NCI-H748 (cell line): ENCODE data around the gene DLG5.

Source experiments
- DNase-seq: peaks from one replicate; lab custom pipeline; 2025; ENCODE audit not compliant: unreplicated experiment; lab: John Stamatoyannopoulos, UW

Gene DLG5

GRCh38 chr10:77825965-77826364, 100.6 kb downstream of the DLG5 start:
- no peak for DNase-seq

GRCh38 chr10:77824908-77825307, 101.6 kb downstream of the DLG5 start:
- no peak for DNase-seq

- DNase-seq, result no peak
Measured at GRCh38 chr10:77823811-77824542, 102.6 kb downstream of the DLG5 start.

- DNase-seq, result no peak
Measured at GRCh38 chr10:77821551-77821950, 105.0 kb downstream of the DLG5 start.

GRCh38 chr10:77821036-77821435, 105.5 kb downstream of the DLG5 start:
- no peak for DNase-seq

GRCh38 chr10:77820349-77820748, 106.2 kb downstream of the DLG5 start:
- DNase-seq, result no peak

GRCh38 chr10:77819210-77820112, 107.1 kb downstream of the DLG5 start:
- DNase-seq, result no peak

GRCh38 chr10:77818378-77818777, 108.2 kb downstream of the DLG5 start:
- no peak for DNase-seq

- no peak for DNase-seq
Measured at GRCh38 chr10:77817541-77817940, 109.0 kb downstream of the DLG5 start.

GRCh38 chr10:77816311-77816710, 110.2 kb downstream of the DLG5 start:
- no peak for DNase-seq

- DNase-seq, result no peak
Measured at GRCh38 chr10:77812741-77813140, 113.8 kb downstream of the DLG5 start.

GRCh38 chr10:77811831-77812430, 114.6 kb downstream of the DLG5 start:
- DNase-seq, result no peak

GRCh38 chr10:77810446-77811335, 115.9 kb downstream of the DLG5 start:
- DNase-seq, result no peak

- no peak for DNase-seq
Measured at GRCh38 chr10:77809336-77809735, 117.2 kb downstream of the DLG5 start.

- no peak for DNase-seq
Measured at GRCh38 chr10:77807706-77808105, 118.8 kb downstream of the DLG5 start.

- DNase-seq, result no peak
Measured at GRCh38 chr10:77806511-77807157, 119.9 kb downstream of the DLG5 start.

GRCh38 chr10:77805676-77806075, 120.9 kb downstream of the DLG5 start:
- DNase-seq, result no peak

- no peak for DNase-seq
Measured at GRCh38 chr10:77804371-77804770, 122.2 kb downstream of the DLG5 start.

GRCh38 chr10:77801474-77802161, 124.9 kb downstream of the DLG5 start:
- no peak for DNase-seq
